Islet of Langerhans (tissue), 1 donor: Measurements from ENCODE around the gene SCML1.

ENCODE experiments used
- FAIRE-seq: peaks from one replicate; lab custom pipeline; 2011; peaks lifted over from hg19 to GRCh38; lab: Jason Lieb, UNC

The SCML1 gene

GRCh38 chrX:17736856-17737709 lies at the start of gene SCML1:
TSS of gene SCML1 (plus strand) at chrX:17737493. CDS start at chrX:17744187, 6,694 bp downstream.
- FAIRE-seq, result peak; percentile 97

- FAIRE-seq, result no peak
These were observed 49.6 kb upstream of the SCML1 start for GRCh38 chrX:17687648-17688047.

DNA sequence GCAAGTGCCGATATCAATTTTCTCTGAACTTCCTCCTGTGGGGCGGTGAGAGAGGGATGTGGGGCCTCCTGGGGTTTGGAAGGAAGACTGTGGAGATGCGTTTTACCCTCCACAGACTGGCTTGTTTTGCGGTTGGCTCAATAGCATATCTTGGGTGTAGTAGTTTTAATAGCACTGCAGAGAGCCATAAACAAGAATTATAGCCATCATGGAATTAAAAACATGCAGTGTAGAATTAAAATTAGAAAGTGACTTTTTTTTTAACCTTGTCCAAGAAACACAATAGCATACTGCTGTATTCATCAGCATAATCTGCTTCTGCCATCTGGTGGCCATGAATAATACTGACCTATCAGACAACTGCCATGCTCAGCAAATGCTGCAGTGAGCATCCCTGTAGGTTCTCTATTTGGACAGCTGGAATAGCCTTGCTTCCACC lies 47.3 kb upstream of the SCML1 start:
- peak; percentile 99 for FAIRE-seq

- no peak for FAIRE-seq
These were observed 44.5 kb upstream of the SCML1 start for GRCh38 chrX:17692709-17693346.

- peak; percentile 86 for FAIRE-seq
These were observed 40.1 kb upstream of the SCML1 start for GRCh38 chrX:17697191-17697590.

GRCh38 chrX:17700976-17701375 lies 36.3 kb upstream of the SCML1 start:
- no peak for FAIRE-seq

DNA sequence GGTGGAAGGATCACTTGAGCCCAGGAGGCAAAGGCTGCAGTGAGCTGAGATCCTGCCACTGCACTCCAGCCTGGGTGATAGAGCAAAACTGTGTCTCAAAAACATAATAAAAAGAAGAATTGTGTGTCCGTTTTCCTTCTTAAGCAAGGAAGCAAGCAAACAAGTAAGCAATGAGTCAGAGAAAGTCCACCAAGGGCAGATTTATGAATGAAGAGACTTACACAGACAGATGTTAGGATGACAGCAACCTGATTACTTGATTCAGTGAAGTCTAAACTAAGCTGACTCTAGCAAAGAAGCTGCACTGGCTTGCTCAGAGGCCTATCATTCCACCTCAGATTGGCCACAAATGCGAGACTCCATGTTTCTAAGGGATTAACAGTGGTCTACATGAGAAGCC lies 34.1 kb upstream of the SCML1 start:
- no peak for FAIRE-seq

DNA sequence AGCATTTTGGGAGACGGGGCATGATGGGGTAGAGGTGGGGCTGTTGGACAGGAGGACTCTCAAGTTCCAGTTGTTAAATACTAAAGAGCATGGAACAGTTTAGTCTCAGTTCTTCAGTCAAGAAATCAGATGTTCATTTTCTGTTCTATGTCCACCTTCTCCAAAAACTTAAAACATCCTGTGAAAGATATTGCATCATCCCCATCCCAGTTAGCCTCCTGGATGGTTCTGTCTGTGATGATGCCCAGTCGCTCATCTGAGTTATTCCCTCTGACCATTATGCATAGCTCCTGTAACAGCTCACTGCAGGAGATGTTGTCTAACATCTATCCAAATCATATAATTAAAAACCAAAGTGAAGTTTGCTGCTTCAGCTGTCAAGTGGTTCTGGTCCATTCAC lies 32.1 kb upstream of the SCML1 start:
- FAIRE-seq, result no peak

- no peak for FAIRE-seq
These were observed 30.6 kb upstream of the SCML1 start for GRCh38 chrX:17706676-17707075.

DNA sequence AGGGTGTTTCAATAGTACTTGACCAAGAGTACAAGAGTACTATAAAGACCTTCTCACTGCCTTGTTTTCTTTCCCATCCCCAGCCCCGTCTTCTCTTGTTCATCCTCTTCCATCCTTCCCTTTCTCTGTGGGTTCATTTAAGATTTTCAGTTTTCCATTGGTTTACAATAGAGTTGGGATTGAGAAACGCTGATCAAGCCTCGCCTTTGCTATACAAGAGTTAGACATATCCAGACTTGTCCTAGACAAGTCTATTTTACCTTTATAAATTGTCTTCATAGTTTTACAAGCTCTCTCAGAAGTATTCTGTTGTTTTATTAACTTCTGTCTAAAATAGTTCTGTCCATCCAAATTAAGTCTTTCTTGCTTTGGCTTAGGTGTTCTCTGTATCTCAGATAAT lies 29.6 kb upstream of the SCML1 start:
- FAIRE-seq, result no peak

DNA sequence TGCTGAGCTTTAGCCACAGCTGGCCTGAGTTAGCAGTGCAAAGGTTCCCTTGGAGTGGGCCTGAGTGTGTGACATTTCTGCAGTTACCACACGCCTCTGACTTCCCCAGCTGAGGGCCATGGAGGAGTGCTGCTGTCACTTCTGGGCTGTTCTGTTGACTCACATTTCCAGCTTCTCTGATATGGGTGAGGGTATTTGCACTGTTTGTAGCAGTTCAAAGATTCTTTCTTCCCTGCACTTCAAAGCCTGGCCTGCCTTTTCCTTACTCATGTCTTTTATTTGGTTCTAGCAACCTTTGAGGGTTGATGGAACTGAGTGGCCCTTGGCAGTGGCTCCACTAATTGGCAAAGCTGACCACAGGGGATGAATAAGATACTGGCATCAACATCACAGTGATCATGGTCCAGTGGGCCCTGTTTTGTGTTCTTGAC lies 26.4 kb upstream of the SCML1 start:
- FAIRE-seq, result no peak

DNA sequence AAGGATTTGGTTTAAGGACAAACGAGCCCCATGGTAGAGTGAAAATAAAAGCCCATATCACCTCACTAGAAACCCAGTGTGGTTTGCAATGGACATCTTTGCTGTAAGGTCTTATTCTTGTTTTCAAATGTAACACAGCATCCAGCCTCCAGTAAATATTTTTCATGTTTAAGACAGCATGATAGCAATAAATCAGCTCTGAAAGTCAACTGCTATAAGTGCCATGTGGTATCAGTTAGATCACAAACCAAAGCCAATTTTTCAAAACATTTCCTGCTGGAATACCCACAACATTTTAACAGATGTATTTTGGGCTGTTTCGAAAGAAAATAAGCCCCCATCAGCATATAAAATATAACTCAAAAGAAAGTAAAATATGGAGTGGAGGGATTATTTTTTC lies 24.0 kb upstream of the SCML1 start:
- FAIRE-seq, result no peak

DNA sequence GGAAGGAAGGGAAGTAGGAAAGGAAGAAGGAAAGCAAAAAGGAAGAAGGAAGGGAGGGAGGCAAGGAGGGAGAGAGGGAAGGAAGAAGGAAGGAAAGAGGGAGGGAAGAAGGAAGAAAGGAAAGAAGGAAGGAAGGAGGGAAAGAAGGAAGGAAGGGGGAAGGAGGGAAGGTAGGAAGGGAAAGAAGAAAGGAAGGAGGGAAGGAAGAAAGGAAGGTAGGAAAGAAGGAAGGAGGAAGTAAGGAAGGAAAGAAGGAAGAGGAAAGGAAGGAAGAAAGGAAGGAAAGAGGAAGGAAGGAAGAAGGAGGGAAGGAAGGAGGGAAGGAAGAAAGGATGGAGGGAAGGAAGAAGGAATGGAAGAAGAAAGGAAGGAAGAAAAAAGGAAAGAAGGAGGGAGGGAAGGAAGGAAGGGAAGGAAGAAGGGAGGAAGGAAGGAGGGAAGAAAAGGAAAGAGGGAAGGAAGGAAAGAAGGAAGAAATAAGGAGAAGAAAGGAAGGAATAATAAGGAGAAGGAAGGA lies 18.6 kb upstream of the SCML1 start:
- FAIRE-seq, result no peak

DNA sequence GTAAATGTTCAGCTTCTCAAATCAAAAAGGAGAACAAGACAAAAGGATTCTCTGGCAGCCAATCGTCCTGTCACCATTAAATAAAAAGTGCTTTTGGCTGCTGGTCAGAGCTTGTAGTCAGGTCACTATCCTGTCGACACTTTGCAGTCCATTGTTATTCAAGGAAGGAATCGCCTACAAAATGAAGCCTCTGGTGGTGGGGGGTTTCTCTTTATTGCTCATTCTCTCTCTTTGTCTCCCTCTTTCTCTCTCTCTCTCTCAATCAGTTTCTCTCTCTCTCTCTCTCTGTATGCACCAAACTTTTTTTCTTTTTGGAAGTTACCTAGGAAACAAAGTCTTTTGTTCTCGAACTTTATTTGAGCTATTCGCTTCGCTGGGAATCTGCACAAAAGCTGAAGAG lies 17.6 kb upstream of the SCML1 start:
- no peak for FAIRE-seq

DNA sequence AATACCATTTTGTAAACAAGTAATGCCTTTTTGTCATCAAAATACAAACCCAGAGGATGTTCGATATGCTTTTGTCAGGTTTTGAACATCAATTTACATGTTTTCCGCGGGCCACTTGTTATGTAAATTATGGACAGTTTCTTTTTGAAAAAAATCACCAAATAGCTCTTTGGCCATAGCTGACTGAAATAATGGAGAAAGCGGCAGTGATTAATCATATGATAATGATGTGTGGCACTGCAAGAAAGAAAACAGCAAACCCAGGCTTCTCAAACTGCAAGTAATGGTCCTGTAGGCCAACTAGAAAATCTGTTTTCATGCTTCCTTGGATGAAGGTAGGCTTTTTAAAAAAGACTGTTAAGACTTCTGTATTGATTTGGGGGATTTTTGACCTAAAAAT lies 15.6 kb upstream of the SCML1 start:
- FAIRE-seq, result no peak

DNA sequence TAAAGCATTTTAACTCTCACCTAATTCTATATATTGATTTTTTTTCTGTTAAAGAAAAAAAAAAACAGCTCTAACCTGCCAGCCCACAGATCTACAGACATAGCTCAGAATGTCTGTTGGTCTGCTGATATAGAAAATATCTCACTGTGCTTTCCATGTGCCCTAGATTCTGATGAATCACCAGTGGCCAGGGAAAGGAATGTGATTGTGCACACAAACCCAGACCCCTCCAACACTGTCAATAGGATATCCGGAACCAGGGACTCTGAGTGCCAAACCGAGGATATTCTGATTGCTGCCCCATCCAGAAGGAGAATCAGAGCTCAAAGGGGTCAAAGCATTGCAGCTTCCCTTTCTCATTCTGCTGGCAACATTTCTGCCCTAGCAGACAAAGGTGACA lies 12.1 kb upstream of the SCML1 start:
- FAIRE-seq, result no peak

GRCh38 chrX:17732138-17732783 lies 5.0 kb upstream of the SCML1 start:
- FAIRE-seq, result no peak

DNA sequence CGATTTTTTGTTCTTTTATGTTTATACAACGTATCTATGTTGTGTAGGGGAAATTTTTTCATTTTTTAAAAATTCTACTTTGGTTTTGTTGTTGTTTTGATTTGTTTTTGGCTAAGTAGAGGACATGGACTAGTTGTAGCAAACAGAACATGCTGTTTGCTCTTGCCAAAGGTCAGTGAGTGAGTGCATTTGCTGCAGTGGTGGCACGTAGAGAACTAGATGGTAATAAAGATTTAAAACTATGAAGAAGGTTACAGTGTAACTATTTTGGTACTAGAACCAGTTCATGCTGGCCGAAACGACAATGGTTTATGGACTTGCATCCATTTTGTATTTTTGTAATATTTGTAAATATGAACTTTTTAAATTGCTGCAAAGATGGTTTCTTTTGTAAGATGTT lies 1.9 kb upstream of the SCML1 start:
- FAIRE-seq, result no peak

- FAIRE-seq, result peak; percentile 9
These were observed 826 bp upstream of the SCML1 start for GRCh38 chrX:17736478-17736855.

GRCh38 chrX:17737710-17737985 lies 355 bp downstream of the SCML1 start:
- FAIRE-seq, result no peak

DNA sequence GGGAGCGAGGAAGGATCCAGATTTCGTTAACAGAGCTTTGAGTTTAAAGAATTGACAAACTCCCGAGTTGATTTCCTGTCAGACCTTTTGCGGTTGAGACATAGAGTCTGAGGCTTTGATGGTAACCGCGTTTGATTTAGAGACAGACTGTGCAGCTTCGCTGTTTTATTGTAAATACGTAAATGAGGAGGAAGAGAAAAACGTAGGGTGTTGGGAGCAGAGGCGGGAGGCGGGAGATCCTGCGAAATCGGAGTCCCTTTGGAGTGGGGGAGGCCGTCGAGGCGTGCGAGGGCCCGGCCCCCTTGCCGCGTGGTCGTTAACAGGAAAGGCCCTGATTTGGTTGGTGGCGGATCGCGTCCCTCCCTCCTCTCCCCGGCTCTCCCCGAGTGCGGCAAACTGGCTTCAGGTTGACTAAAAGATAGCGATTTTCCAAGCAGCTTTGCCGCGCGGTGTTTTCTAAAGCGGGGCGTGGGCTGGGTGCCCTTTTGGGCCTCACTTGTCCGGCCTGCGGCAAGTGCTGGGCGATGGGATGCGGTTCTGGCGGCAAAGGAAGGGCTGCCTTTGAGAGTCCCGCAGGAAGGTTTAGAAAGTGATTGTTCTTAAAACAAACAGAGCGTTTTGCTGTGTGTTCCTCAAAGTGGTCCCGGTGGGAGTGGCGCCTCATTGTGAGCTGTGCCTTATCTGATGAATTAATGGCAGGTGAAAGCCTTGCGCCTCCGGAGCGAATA lies 857 bp downstream of the SCML1 start:
- peak; percentile 79 for FAIRE-seq

- FAIRE-seq, result peak; percentile 86
These were observed 1.6 kb downstream of the SCML1 start for GRCh38 chrX:17738737-17739535.
